Neural cell (in vitro differentiated cells): ENCODE measurements around the gene CLSTN2. TPM values are rescaled to one million over a fixed set of nuclear protein-coding genes. Genes with fewer than 3 reads are reported as not detected.

Experiments
- H2AFZ ChIP-seq: fragments of 200-600, 300-800 bp; sonication (generic), shearing (Covaris generic); 2 replicates; pipeline ENCODE4 v1.6.0; 2014; ENCODE audit warnings: low read depth, mild to moderate bottlenecking, antibody characterized with exemption, low read length, moderate library complexity
- H3F3A ChIP-seq: fragments of 200-600 bp; shearing (Covaris generic); 2 replicates; pipeline ENCODE4 v1.6.1; 2016; ENCODE audit warnings: mild to moderate bottlenecking, moderate library complexity, mixed read lengths, antibody characterized with exemption, low read length; ENCODE audit not compliant: insufficient read depth, poor library complexity, severe bottlenecking
- H3K27ac ChIP-seq: fragments of 200-600, 300-800 bp; sonication (generic), shearing (Covaris generic); 2 replicates; pipeline ENCODE4 v1.5.1; 2014; ENCODE audit warnings: mild to moderate bottlenecking, low read length, moderate library complexity
- H3K27me3 ChIP-seq: fragments of 300-800, 200-600 bp; sonication (generic), shearing (Covaris generic); 2 replicates; pipeline ENCODE4 v1.6.0; 2014; ENCODE audit warnings: mild to moderate bottlenecking, low read depth, low read length, moderate library complexity; ENCODE audit not compliant: insufficient read depth
- H3K36me3 ChIP-seq: fragments of 300-800, 200-600 bp; sonication (generic), shearing (Covaris generic); 2 replicates; pipeline ENCODE4 v1.5.1; 2014; ENCODE audit warnings: mild to moderate bottlenecking, antibody characterized with exemption, low read length, moderate library complexity; ENCODE audit not compliant: insufficient read depth
- H3K4me2 ChIP-seq: fragments of 300-800, 200-600 bp; sonication (generic), shearing (Covaris generic); 2 replicates; pipeline ENCODE4 v1.6.0; 2014; ENCODE audit warnings: mild to moderate bottlenecking, low read length
- H3K4me3 ChIP-seq: fragments of 300-800, 200-600 bp; sonication (generic), shearing (Covaris generic); 2 replicates; pipeline ENCODE4 v1.5.1; 2014; ENCODE audit warnings: mild to moderate bottlenecking, low read length, moderate library complexity
- H3K79me2 ChIP-seq: fragments of 200-600 bp; shearing (Covaris generic); replicated peaks from 2 replicates; pipeline ENCODE4 v1.6.0; 2014; ENCODE audit warnings: mild to moderate bottlenecking, low read length, moderate library complexity; ENCODE audit not compliant: insufficient read depth
- H3K9ac ChIP-seq: fragments of 300-800, 200-600 bp; sonication (generic), shearing (Covaris generic); 2 replicates; pipeline ENCODE4 v1.6.1; 2016; ENCODE audit warnings: mild to moderate bottlenecking, low read length, mixed read lengths
- H3K9me2 ChIP-seq: fragments of 200-600 bp; shearing (Covaris generic); 2 replicates; pipeline ENCODE4 v1.6.1; 2016; ENCODE audit warnings: mild to moderate bottlenecking, low read length, mixed read lengths; ENCODE audit not compliant: insufficient read depth
- H3K9me3 ChIP-seq: fragments of 200-600, 300-800 bp; sonication (generic), shearing (Covaris generic); 2 replicates; pipeline ENCODE4 v1.6.1; 2016; ENCODE audit warnings: mild to moderate bottlenecking, mixed run types, low read length, moderate library complexity, mixed read lengths
- H4K20me1 ChIP-seq: fragments of 200-600 bp; shearing (Covaris generic); 2 replicates; pipeline ENCODE4 v1.6.1; 2016; ENCODE audit warnings: mild to moderate bottlenecking, mixed run types; ENCODE audit not compliant: insufficient read depth
- CTCF ChIP-seq: fragments of 450-650 bp; IDR thresholded peaks from 2 replicates; pipeline ENCODE4 v1.5.1; 2014; ENCODE audit warnings: antibody characterized with exemption, mild to moderate bottlenecking, moderate library complexity; ENCODE audit not compliant: poor library complexity, severe bottlenecking
- EP300 ChIP-seq: fragments of 450-650 bp; conservative IDR thresholded peaks from 2 replicates; pipeline ENCODE4 v1.6.1; 2014; ENCODE audit warnings: antibody characterized with exemption, mild to moderate bottlenecking, moderate library complexity; ENCODE audit not compliant: poor library complexity, severe bottlenecking
- MXI1 ChIP-seq: fragments of 450-650 bp; conservative IDR thresholded peaks from 2 replicates; pipeline ENCODE4 v1.6.1; 2014; ENCODE audit warnings: antibody characterized with exemption, mild to moderate bottlenecking; ENCODE audit not compliant: poor library complexity, severe bottlenecking
- POLR2AphosphoS5 ChIP-seq: IDR thresholded peaks from 2 replicates; pipeline ENCODE4 v1.6.1; 2012
- RAD21 ChIP-seq: fragments of 450-650 bp; conservative IDR thresholded peaks from 2 replicates; pipeline ENCODE4 v1.6.1; 2014; ENCODE audit warnings: antibody characterized with exemption, mild to moderate bottlenecking, moderate library complexity
- REST ChIP-seq: IDR thresholded peaks from 2 replicates; pipeline ENCODE4 v1.6.1; 2012; ENCODE audit warnings: borderline replicate concordance
- SMC3 ChIP-seq: fragments of 450-650 bp; conservative IDR thresholded peaks from 2 replicates; pipeline ENCODE4 v1.6.1; 2014; ENCODE audit warnings: antibody characterized with exemption, mild to moderate bottlenecking, moderate library complexity; ENCODE audit not compliant: poor library complexity
- TAF1 ChIP-seq: IDR thresholded peaks from 2 replicates; pipeline ENCODE4 v1.6.1; 2012; ENCODE audit warnings: low read depth
- polyA plus RNA-seq: library from polyadenylated mRNA; depleted of rRNA; stranded (reverse); fragments of >200 nt; gene quantifications from 2 replicates; pipeline ENCODE4 v1.2.3, GENCODE V29; 2014

CLSTN2 gene
- polyA plus RNA-seq, 1 donor from 2014 or later: 10.7 TPM

DNA sequence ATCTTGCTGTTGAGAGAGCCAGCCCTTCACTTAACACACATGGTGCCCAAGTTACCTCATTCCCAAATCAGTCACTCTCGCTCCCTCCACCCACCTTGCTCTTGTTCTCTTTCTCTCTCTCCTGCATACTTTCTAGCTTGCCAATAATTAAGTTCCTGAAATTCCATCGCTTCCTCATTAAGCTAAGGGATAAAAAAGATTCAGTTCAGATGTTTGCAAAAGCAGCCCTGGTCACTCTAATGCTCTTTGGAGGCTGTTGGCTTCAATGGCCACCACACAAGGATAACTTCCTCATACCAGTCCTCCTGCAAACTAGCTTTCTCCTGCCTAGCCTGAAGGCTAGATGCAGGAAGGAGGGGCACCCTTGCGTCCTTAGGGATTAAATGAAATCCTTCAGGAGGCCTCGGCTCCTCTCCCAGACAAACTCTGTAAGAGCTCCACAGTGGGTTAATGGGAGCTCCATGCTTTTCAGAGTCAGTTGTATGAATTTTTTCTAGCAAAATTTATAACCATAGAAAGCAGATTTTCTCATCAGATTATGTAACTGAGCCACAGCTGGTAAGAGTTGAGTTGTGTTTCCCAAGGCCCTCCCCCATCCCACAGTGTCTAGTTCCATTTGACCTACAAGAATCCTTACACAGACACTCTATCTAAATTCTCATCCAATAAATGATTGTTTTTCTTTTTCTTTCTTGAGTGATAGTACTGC lies 566.2 kb downstream of the CLSTN2 start:
- TF ChIP-seq REST: no peak
- no peak for TF ChIP-seq EP300
- no peak for TF ChIP-seq CTCF
- TF ChIP-seq POLR2AphosphoS5: no peak
- TF ChIP-seq TAF1: no peak
- no peak for TF ChIP-seq RAD21
- no peak for TF ChIP-seq SMC3
- H2AFZ ChIP-seq: no peak overlapping the region

DNA sequence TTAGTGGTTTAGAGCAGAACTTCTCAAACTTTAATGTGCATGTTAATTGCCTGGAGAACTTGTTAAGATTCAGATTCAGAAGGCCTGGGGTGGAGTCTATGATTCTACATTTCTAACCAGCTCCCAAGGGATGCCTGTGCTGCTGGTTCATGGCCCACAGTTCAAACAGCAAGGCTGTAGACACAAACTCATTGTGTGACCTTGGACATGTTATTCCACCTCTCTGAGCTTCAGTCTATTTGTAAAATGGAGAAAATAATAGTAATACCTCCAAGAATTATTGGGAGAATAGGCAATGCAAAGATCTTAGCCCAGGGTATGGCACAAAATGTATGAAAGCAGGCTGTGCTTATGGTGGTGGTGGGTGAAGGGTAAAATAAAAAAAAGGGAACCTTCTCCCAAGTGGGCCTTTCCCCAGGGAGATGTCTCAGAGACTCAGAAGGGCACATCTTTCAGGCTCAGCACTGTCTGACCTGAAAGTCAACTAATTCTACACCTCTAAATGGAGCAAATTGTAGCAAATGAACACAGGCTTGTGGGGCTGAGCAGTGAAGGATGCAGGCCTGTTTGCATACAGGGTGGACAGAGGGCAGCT lies 566.9 kb downstream of the CLSTN2 start:
- no peaks in the 10 kb centered on the region for H3K9me3 ChIP-seq
- no peak overlapping the region for H3K9ac ChIP-seq
- H3K4me2 ChIP-seq: no peak overlapping the region
- no peaks in the 10 kb centered on the region for H3K27me3 ChIP-seq
- no peak overlapping the region for H2AFZ ChIP-seq
- no peaks in the 10 kb centered on the region for H3K79me2 ChIP-seq
- no peaks in the 10 kb centered on the region for H3F3A ChIP-seq
- H3K9me2 ChIP-seq: no peaks in the 10 kb centered on the region
- no peak overlapping the region for H3K4me3 ChIP-seq
- H4K20me1 ChIP-seq: no peaks in the 10 kb centered on the region
- no peaks in the 10 kb centered on the region for H3K36me3 ChIP-seq
- H3K27ac ChIP-seq: no peak overlapping the region
- no peak for TF ChIP-seq CTCF
- TF ChIP-seq REST: no peak
- TF ChIP-seq RAD21: no peak
- no peak for TF ChIP-seq POLR2AphosphoS5
- TF ChIP-seq MXI1: no peak

More for the DNA sequence above, 566.2 kb downstream of the CLSTN2 start:
- Histone ChIP-seq H4K20me1 (no peaks in the 10 kb centered on the region), H3F3A (no peaks in the 10 kb centered on the region), H3K4me3 (no peak overlapping the region), H3K4me2 (no peak overlapping the region), H3K79me2 (no peaks in the 10 kb centered on the region), H3K9ac (no peak overlapping the region), H3K36me3 (no peaks in the 10 kb centered on the region), H3K9me2 (no peaks in the 10 kb centered on the region), H3K9me3 (no peaks in the 10 kb centered on the region), H3K27ac (no peak overlapping the region), H3K27me3 (no peaks in the 10 kb centered on the region)
